ENCODE data around the gene TIE1. TPM values are rescaled to one million over a fixed set of nuclear protein-coding genes. Genes with fewer than 3 reads are reported as not detected.

Gene TIE1
- total and polyA plus RNA-seq, 12 donors: 5.0 to 49.8 (median 27.0) TPM

DNA sequence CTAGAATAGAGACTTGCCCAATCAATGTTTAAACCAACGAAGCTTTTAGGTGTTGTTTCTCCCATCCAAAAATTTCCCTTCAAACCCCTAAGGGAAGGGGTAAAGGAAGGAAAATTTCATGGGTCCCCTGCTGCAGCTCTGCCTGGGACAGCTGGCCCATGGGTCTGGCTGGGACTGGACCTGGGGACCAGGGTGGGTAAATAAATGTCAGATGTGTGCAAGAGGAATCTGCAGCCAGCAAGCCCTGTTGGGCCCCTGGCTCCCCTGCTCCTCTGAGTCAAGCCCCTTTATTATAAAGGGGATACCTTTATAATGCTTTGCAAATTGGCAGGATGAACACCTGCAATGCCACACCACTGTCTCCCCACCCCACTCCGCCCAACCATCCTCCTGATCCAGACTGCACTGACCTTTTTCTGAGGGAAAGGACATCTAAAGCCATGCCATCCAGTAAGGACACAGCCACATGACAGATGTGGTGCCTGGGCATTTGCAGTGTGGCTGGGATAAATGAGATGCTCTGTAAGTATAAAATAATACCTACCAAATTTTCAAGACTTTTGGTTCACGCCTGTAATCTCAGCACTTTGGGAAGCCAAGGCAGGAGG, 32.9 kb upstream of the TIE1 start:
- WGBS, 4 donors: 80 to 95% (median 92%) methylated on average over 3 of the region's 3 CpGs
- H3K36me3 ChIP-seq (replicated peaks in 1 of 2): no peaks in the 10 kb centered on the region
- TF ChIP-seq POLR2A (IDR thresholded peaks at IDR 0.05): no peak
- TF ChIP-seq, protein P1, sequence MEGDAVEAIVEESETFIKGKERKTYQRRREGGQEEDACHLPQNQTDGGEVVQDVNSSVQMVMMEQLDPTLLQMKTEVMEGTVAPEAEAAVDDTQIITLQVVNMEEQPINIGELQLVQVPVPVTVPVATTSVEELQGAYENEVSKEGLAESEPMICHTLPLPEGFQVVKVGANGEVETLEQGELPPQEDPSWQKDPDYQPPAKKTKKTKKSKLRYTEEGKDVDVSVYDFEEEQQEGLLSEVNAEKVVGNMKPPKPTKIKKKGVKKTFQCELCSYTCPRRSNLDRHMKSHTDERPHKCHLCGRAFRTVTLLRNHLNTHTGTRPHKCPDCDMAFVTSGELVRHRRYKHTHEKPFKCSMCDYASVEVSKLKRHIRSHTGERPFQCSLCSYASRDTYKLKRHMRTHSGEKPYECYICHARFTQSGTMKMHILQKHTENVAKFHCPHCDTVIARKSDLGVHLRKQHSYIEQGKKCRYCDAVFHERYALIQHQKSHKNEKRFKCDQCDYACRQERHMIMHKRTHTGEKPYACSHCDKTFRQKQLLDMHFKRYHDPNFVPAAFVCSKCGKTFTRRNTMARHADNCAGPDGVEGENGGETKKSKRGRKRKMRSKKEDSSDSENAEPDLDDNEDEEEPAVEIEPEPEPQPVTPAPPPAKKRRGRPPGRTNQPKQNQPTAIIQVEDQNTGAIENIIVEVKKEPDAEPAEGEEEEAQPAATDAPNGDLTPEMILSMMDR (IDR thresholded peaks at IDR 0.05): no peak
- H3K9me3 ChIP-seq (replicated peaks in 1 of 3): no peaks in the 10 kb centered on the region
- no peaks in the 10 kb centered on the region for H3K4me1 ChIP-seq (replicated peaks in 1 of 2)
- DNase-seq: peak in 1 of 7 donors; percentile 18
- no peaks in the 10 kb centered on the region for H3K27me3 ChIP-seq
- H3K27ac ChIP-seq: no peak overlapping the region
- H3K4me3 ChIP-seq: no peak overlapping the region
- intact Hi-C loops (cut with DNase I): no loop called here

DNA sequence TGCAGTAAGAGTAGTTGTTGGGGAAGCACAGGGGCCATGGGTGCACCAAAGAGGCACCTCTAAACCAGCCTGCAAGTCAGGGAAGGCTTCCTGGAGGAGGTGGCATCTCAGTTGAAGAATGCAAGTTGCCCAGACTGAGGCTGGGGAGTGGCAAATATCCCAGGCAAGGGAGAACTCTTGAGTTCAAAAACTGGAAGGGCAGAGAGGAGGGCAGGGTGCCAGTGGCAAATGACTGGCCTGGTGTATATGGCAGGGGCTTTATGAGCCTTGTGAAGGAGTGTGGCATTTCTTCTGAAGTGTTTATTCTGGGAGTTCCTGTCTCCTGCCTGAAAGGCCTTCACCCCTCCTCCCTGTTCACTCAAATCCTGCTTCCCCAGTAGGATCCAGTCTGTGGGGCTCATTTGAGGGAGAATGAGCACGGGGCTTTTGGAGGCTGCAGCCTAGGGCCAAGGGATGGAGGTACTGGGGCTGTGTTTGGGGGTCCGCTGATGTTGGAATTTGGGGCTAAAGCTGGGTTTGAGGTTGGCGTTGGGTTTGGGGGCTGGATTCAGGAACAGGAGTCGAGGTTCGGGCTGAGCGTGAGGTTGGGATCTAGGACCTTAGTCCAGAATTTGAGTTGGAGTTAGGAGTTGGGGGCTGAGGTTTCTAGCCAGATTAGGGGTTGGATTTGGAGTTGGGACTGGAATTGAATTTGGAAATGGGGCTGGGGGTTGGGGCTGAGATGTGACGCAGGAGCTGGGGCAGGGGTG, 31.0 kb upstream of the TIE1 start, which contains the start of gene TMEM125:
Gene TMEM125 (plus strand): TSS at position 357 of the 749 bp plus-strand sequence. CDS start 2,740 bp downstream, outside the sequence.
- no peaks in the 10 kb centered on the region for H3K27me3 ChIP-seq
- peak in 3 of 7 donors; percentile 6 to 10 (median 9) for DNase-seq
- H3K27ac ChIP-seq: no peak within 1 kb of the TSS
- H3K36me3 ChIP-seq (replicated peaks in 1 of 2): no peaks in the 10 kb centered on the region
- no peak within 1 kb of the TSS for H3K4me3 ChIP-seq
- WGBS, 4 donors: 87 to 91% (median 89%) methylated on average over 5 to 7 of the region's 7 CpGs
- peaks cover 0 to 9% of the 10 kb centered on the region in 2 donors for H3K4me1 ChIP-seq (replicated peaks in 1 of 2)
- TF ChIP-seq, protein P1 (IDR thresholded peaks at IDR 0.05): no peak
- TF ChIP-seq POLR2A (IDR thresholded peaks at IDR 0.05): no peak
- H3K9me3 ChIP-seq (replicated peaks in 1 of 3): no peaks in the 10 kb centered on the region
- intact Hi-C loops (cut with DNase I): no loop called here

DNA sequence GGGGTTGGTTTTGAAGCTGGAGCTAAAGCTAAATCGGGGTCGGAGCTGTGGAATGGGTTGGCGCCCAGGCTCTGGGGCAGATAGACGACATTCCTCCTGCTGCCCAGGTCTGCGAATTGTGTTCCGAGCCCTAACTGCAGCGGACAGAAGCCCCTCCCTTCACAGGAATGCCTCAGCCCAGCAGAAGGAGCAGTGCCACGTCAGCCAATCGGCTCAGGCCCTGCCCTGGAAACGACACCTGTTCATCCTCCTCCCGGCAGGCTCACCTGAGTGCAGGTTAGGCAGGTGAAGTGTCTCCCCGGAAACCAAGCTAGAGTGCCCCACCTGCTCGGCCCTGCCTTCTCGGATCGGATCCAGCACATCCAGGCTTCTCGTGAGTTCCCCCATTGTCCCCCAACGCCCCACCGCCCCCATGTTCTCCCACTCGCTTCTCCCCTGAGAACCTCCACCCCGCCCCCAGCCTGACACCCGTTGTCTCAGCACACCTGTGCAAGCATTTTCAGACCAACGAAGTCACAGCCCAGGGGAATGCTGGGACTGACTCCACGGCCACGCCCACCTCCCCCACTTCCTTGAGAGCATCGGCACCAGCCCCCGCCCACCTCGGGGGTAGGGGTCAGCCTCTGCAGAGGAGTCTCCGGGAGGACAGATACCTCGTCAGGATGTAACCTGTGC, 30.2 kb upstream of the TIE1 start:
- H3K9me3 ChIP-seq (replicated peaks in 1 of 3): no peaks in the 10 kb centered on the region
- 14 to 28% (median 20%) methylated on average over 13 to 29 of the region's 29 CpGs for WGBS, 4 donors
- H3K4me3 ChIP-seq: no peak overlapping the region
- DNase-seq: peak in 3 of 7 donors; percentile 14 to 42 (median 17)
- no peaks in the 10 kb centered on the region for H3K36me3 ChIP-seq (replicated peaks in 1 of 2)
- H3K27me3 ChIP-seq: no peaks in the 10 kb centered on the region
- TF ChIP-seq, protein P1 (IDR thresholded peaks at IDR 0.05): no peak
- TF ChIP-seq POLR2A (IDR thresholded peaks at IDR 0.05): no peak
- intact Hi-C loops (cut with DNase I): no loop called here
- H3K4me1 ChIP-seq (replicated peaks in 1 of 2): peaks cover 0 to 9% of the 10 kb centered on the region in 2 donors
- no peak overlapping the region for H3K27ac ChIP-seq
